CD4-positive, alpha-beta T cell treated with Interleukin-6 for 4 hours (primary cell): Measurements from ENCODE around the gene OR2T27.
"Not testable (repeated sequence)": the region's sequence is repeated elsewhere in the genome, so short reads cannot be mapped to it uniquely, and the experiment has no call there.

Experiments
- DNase-seq: peaks from one replicate; pipeline ENCODE4 v3.0.0-alpha.2; 2020; ENCODE audit warnings: mixed read lengths

OR2T27 gene

DNA sequence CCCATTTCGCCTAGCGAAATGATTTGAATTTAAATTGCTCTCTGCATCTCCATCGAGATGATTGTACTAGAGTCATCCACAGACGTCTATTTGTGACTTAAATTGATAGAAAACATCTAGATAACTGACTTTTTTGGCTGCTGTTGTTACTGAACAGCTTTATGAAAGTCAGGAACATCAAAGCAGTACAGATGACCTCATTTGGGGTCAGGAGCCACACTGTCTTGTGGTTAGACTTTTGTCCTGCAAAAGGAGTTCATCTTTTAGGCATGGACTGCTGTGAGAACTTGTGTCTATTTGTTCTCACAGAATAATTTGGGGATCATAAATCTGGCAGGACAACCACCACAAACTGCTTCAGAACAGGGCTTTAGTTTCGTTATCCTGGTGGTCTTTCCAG, 15.7 kb downstream of the OR2T27 start:
- not testable (repeated sequence) for DNase-seq

DNA sequence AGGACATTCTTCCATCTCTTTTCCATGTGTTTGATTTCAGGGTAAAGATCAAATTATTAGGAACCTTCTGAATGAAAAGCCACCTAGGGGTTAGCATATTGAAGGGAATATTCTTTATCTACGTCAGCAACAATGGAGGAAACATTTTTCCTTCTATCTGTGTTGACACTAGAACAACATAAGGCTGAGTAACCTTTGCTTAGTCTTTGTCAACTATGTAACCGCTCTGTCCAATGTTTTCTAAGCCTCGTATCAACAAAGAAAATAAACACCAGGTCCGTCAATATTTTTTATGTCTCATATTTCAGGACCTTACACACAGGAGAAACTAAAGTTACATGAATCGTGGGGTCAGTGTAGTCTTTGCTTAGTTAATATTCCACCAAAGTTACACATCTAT, 18.7 kb downstream of the OR2T27 start:
- DNase-seq: not testable (repeated sequence)

- DNase-seq: not testable (repeated sequence)
Measured at GRCh38 chr1:248634991-248635390, 20.3 kb downstream of the OR2T27 start, which contains the start of gene OR2T11. Gene OR2T11, minus strand, starts transcription at chr1:248635091. Its CDS starts 7,963 bp downstream, at chr1:248627128.

GRCh38 chr1:248631354-248632008, 23.8 kb downstream of the OR2T27 start:
- no peak for DNase-seq

DNA sequence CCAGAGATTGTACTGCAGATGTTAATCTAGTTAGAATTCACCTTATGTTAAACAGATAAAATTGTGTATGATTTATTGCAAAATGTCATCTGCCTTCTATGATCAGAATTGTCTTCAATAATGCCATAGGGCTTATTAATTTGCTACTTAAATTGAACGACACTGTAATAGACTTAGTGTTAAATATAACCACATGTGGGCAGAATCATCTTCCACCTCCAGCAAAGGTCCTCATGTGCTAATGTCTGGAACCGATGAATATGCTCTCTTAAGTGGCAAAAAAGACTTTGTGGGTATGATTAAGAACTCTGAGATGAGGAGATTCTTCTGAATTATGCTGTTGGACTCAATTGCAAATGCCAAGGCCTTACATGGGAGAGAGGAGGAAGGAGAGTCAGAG, 24.8 kb downstream of the OR2T27 start:
- no peak for DNase-seq

DNA sequence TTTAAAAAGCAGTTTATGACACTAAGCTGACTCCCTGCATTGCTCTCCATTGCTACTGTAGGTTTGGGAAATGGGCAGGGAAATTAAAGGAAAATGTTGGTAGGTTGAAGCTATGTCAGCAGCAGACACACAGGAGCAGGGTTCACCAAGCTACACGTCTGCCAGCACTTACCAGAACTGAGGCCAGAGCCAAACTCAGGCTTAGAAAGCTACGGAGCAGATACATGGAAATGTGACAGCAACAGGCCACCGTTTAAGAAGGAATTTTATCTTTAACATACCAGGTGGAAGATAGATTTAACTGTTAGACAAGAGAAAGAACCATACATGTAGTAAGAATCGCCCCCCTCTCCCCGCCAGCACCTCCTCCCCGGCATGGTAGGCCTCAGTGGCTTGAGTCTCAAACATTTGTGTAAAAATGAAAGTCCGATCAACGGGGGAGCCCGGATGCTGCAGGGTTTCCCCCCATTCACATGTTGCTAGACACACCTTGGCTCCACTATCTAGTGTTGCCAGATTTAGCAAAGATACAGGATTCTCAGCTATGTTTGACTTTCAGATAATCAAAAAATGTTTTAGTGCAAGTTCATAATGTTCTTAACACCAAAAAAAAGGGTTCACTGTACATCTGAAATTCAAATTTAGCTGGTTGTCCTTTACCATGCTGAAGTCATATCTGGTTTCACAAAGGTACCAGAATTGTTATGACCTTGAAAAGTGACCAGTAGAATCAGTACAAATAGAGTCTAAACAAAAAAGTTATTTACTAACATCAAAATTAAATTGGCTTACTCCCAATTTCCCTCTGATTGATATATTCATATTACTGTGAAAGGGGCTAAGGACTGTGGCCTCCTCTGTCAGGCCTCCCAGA, 27.1 kb downstream of the OR2T27 start:
- DNase-seq: no peak

GRCh38 chr1:248625971-248626370, 29.4 kb downstream of the OR2T27 start:
- DNase-seq: no peak

GRCh38 chr1:248625166-248625565, 30.2 kb downstream of the OR2T27 start:
- no peak for DNase-seq

- DNase-seq: peak; percentile 13
Measured at GRCh38 chr1:248622570-248623001, 32.7 kb downstream of the OR2T27 start.

DNA sequence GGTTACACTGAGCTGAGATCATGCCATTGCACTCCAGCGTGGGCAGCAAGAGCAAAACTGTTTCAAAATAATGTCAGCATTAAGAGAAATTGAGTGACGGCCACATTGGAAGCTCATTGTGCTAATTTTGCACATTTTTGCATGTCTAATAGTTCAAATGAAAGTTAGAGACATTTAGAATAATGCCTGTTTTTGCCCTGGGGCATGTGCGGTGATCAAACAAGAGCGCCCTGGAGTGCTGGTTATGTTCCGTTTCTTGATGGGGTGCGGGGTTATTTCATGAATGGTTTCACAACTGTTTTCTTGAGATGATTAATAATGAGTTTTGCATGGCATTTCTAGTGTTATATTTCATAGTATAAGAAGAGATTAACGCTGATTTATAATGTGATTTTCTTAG, 33.6 kb downstream of the OR2T27 start:
- no peak for DNase-seq

GRCh38 chr1:248618878-248619277, 36.5 kb downstream of the OR2T27 start:
- peak; percentile 48 for DNase-seq

DNA sequence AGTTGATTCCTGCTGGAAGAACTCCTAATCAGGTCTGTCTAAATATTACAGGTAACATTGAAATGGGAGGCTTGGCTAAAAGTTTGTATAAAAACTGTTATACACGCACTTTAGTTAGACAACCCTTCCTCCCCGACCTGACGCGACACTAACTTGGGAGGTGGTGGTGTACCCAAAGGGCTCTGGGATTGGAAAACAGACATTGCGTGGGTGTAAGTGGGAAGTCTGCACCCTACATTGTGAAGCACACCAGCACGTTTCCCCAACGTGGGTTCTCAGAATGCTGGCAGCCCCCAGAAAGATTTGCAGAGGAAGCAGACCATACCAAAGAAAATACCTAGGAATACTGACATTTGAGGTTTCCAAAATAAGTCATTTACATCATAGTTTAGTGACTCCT, 37.2 kb downstream of the OR2T27 start:
- no peak for DNase-seq

DNA sequence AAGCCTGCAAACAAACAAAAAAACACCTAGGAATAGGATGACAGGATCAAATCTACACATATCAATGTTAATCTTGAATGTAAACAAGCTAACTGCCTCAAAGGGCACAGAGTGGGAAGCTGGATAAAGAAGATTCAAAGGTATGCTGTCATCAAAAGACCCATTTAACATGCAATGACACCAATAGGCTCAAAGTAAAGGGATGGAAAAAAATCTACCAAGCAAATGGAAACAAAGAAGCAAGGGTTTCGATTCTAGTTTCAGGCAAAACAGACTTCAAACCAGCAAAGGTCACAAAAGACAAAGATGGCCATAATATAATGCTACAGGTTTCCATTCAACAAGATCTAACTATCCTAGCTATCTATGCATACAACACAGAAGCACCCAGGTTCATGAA, 41.6 kb downstream of the OR2T27 start:
- no peak for DNase-seq

- DNase-seq: no peak
Measured at GRCh38 chr1:248611883-248612414, 43.4 kb downstream of the OR2T27 start.

DNA sequence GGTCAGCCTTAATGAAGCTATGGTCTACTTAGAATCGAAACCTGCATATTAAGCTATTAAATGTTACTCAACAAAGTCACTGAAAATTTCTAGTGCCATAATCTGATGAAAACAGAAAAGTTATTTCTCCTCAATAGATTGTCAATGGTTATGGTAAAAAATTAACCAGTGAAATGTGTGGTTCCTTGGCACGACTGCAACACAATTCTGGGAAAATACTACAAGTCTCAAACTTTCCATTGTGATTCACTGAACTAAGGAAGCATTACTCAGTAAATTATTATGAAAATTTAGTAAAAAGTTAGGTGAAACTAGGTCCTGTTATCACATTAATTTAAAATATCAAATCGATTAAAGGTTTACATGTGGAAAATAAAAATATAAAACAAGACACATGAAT, 45.0 kb downstream of the OR2T27 start:
- DNase-seq: no peak
